A673 (cell line): Measurements from ENCODE around the gene RNF34.

ENCODE experiments used
- EZH2 ChIP-seq: fragments of 200-600 bp; sonication (generic); IDR thresholded peaks from 2 replicates; pipeline ENCODE4 v1.6.1; 2017; ENCODE audit warnings: borderline replicate concordance, low read depth, mild to moderate bottlenecking, mixed read lengths, antibody characterized with exemption, low read length; ENCODE audit not compliant: poor library complexity, severe bottlenecking
- TF ChIP-seq, protein P1 (sequence below): fragments of 300-800, 200-600 bp; sonication (generic); conservative IDR thresholded peaks from 2 replicates; pipeline ENCODE4 v1.5.1; 2017; ENCODE audit warnings: low read depth, mild to moderate bottlenecking, antibody characterized with exemption, low read length, moderate library complexity, mixed read lengths

GRCh38 chr12:121357331-121357730, 42.6 kb upstream of the RNF34 start:
- TF ChIP-seq, protein P1, sequence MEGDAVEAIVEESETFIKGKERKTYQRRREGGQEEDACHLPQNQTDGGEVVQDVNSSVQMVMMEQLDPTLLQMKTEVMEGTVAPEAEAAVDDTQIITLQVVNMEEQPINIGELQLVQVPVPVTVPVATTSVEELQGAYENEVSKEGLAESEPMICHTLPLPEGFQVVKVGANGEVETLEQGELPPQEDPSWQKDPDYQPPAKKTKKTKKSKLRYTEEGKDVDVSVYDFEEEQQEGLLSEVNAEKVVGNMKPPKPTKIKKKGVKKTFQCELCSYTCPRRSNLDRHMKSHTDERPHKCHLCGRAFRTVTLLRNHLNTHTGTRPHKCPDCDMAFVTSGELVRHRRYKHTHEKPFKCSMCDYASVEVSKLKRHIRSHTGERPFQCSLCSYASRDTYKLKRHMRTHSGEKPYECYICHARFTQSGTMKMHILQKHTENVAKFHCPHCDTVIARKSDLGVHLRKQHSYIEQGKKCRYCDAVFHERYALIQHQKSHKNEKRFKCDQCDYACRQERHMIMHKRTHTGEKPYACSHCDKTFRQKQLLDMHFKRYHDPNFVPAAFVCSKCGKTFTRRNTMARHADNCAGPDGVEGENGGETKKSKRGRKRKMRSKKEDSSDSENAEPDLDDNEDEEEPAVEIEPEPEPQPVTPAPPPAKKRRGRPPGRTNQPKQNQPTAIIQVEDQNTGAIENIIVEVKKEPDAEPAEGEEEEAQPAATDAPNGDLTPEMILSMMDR, result no peak
- no peak for TF ChIP-seq EZH2
